ENCODE data around the gene NACC1.

The NACC1 gene

DNA sequence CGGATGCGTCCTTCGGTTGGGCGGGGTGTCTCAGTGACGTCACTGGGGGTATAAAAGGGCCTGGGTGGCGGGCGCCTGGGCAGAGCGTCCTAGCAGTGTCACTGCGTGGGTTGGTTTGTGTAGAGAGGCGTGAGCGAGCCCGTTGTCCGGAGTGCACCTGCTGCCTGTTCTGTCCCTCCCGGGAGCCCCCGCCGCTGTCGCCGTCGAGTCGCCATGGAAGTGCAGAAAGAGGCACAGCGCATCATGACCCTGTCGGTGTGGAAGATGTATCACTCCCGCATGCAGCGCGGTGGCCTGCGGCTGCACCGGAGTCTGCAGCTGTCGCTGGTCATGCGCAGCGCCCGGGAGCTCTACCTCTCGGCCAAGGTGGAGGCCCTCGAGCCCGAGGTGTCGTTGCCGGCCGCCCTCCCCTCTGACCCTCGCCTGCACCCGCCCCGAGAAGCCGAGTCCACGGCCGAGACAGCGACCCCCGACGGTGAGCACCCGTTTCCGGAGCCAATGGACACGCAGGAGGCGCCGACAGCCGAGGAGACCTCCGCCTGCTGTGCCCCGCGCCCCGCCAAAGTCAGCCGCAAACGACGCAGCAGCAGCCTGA, 35.0 kb downstream of the NACC1 start:
- peak overlapping the region; percentile 94 for H3K4me3 ChIP-seq (ENCODE audit: control insufficient read depth, low read depth, low read length)
- TF ChIP-seq, protein P1, sequence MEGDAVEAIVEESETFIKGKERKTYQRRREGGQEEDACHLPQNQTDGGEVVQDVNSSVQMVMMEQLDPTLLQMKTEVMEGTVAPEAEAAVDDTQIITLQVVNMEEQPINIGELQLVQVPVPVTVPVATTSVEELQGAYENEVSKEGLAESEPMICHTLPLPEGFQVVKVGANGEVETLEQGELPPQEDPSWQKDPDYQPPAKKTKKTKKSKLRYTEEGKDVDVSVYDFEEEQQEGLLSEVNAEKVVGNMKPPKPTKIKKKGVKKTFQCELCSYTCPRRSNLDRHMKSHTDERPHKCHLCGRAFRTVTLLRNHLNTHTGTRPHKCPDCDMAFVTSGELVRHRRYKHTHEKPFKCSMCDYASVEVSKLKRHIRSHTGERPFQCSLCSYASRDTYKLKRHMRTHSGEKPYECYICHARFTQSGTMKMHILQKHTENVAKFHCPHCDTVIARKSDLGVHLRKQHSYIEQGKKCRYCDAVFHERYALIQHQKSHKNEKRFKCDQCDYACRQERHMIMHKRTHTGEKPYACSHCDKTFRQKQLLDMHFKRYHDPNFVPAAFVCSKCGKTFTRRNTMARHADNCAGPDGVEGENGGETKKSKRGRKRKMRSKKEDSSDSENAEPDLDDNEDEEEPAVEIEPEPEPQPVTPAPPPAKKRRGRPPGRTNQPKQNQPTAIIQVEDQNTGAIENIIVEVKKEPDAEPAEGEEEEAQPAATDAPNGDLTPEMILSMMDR (conservative IDR thresholded peaks at IDR 0.05; ENCODE audit: control insufficient read depth, insufficient read depth, low read depth, low read length) = no peak
- DNase-seq (ENCODE audit: low read depth) = peak; percentile 92

DNA sequence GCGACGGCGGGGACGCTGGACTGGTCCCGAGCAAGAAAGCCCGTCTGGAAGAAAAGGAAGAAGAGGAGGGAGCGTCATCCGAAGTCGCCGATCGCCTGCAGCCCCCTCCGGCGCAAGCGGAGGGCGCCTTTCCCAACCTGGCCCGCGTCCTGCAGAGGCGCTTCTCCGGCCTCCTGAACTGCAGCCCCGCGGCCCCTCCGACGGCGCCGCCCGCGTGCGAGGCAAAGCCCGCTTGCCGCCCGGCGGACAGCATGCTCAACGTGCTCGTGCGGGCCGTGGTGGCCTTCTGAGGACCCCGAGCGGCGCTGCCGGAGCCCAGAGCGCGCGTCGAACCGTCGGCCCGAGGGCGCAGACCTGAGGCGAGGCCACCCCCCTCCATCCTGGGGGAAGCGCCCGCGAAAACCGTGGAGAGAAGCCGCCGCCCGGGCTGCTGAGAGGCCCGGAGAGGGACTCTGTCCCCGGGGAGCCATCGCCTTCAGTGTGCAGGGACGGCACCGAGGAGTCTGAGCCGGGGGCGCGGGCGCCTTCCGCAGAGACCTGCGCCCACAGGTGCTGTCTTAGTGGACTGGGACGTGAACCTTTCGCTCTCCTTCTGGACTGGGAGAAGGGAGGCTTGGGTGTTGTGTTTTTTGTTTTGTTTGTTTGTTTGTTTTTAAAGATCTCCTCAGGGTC, 35.6 kb downstream of the NACC1 start:
- DNase-seq (ENCODE audit: low read depth) = no peak
- TF ChIP-seq, protein P1 (conservative IDR thresholded peaks at IDR 0.05; ENCODE audit: control insufficient read depth, insufficient read depth, low read depth, low read length) = no peak

DNA sequence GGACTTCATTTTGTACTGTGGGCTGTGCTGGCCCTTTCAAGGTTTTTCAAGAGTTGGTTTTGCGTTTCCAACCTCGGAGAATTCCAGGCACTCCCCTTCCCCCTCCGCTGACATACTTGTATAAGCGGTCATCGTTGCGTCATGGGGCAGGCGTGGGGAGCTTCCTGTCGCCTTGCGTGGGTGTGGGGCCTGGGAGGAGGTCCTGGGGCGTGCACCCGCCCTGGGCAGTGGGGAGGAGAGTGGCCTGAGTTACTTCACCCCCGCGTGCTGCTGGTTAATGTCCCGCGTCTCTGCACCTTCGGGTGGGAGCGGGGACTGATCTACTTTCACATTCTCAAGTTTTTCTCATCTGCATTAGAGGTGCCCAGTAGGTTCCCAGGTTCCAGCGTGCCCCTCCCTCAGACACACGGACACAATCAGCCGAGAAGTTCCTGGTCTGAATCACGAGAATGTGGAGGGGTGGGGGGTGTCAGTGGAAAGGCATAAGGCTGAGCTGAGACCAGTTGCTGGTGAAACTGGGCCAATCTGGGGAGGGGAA, 36.2 kb downstream of the NACC1 start:
- peak overlapping the region; percentile 94 for H3K4me3 ChIP-seq (ENCODE audit: control insufficient read depth, low read depth, low read length)
- TF ChIP-seq, protein P1 (conservative IDR thresholded peaks at IDR 0.05; ENCODE audit: control insufficient read depth, insufficient read depth, low read depth, low read length) = no peak
- peak; percentile 95 for DNase-seq (ENCODE audit: low read depth)

More for the DNA sequence above, 35.6 kb downstream of the NACC1 start:
- H3K4me3 ChIP-seq (ENCODE audit: control insufficient read depth, low read depth, low read length) = peak overlapping the region; percentile 94

DNA sequence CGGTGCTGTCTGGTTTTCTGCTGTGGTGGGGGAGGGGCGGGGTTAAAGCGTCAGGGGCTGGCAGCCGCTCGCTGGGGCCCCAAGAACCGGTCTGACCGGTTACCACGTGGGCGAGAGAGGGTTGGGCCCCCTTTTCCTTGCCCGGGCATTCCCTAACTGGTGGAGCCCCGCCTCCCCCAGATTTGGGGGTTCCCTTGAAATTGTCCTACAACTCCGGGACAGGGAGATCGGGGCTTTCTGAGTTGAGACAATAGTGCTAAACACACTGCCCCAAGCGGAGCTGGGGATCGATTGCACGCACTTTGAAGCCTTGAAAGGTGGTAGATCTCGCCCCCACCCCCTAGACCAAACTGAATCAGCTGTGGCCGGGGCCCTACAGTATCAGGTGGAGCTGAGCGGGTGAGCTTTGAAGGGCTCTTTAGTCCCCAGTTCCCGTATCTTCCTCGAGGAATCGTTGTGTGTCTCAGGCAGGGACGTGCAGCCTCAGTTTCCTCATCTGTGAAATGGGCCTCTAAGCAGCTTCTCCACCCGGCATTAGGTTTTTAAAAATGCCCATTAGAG, 36.9 kb downstream of the NACC1 start:
- DNase-seq (ENCODE audit: low read depth) = peak; percentile 58
- TF ChIP-seq, protein P1 (conservative IDR thresholded peaks at IDR 0.05; ENCODE audit: control insufficient read depth, insufficient read depth, low read depth, low read length) = peak; percentile 16
- H3K4me3 ChIP-seq (ENCODE audit: control insufficient read depth, low read depth, low read length) = peak overlapping the region; percentile 94

DNA sequence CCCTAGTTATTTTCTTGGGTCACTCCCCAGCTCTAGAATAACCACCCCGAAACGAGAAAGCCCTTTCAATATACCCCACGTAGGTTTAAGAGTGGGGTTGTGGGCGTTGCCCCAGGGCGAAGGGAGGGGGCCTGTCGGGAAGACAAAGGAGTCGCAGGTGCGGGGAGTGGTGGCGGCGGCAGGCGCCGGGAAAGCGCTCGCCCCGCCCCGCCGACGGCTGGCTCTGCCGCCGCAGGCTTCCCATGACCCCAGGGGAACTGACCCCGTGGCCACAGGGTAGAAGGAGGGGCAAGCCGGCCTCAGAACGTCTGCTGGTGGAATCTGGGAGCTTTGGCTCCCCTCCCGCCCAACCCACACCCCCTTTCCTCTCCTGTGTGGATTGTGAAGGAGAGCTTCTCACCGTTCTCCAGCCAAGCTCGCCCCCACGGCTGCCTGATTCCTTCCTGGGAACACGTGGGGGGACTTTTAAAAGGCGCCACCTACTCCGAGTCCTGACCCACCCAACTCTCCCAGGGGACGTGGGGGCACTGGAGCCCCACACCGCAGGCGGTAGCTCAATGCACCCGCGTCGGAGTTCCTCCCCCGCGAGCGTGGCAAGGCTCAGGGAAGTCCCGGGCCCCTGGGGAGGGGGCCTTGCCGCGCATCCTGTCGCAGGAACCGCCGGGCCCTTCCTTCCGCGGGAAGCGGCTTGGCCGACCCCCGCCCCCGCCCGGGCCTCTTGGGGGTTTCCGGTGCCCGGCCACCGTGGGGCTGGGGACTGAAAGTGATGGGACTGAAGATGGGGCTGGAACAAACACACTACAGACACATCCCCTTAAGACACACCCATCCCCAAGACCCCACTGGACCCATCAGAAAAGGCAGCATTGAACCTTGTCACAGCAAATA, 37.7 kb downstream of the NACC1 start:
- H3K4me3 ChIP-seq (ENCODE audit: control insufficient read depth, low read depth, low read length) = peak overlapping the region; percentile 94
- TF ChIP-seq, protein P1 (conservative IDR thresholded peaks at IDR 0.05; ENCODE audit: control insufficient read depth, insufficient read depth, low read depth, low read length) = no peak
- DNase-seq (ENCODE audit: low read depth) = peak; percentile 80

DNA sequence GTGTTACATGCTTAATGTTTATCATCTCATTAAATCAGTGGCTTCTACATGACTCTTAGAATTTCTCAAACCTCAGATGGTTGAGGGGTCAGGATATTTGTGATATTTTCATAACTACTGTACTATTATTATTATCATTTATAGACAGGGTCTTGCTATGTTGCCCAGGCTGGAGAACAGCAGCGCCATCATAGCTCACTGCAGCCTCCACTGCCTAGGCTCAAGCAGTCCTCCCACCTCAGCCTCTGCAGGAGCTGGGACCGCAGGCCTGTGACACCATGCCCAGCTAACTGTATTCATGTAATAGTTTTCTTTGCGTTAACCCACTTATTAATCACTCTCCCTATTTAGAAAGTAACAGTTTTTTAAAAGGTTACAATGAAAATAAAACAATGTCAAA, 41.6 kb downstream of the NACC1 start:
- no peak for DNase-seq (ENCODE audit: low read depth)
- TF ChIP-seq, protein P1 (conservative IDR thresholded peaks at IDR 0.05; ENCODE audit: control insufficient read depth, insufficient read depth, low read depth, low read length) = no peak
- H3K4me3 ChIP-seq (ENCODE audit: control insufficient read depth, low read depth, low read length) = no peak overlapping the region
